CD8-positive, alpha-beta memory T cell (primary cell): Measurements from ENCODE around the gene DOCK4. TPM values are rescaled to one million over a fixed set of nuclear protein-coding genes. Genes with fewer than 3 reads are reported as not detected.

Experiments
- CTCF ChIA-PET: fragments of 350-600 bp; sonication (Branson Sonifier 250); formaldehyde crosslinking; loops from one replicate; lab custom pipeline; 2021; ENCODE audit warnings: antibody characterized with exemption; lab: Charles Lee
- POLR2A ChIA-PET: fragments of 350-600 bp; sonication (Branson Sonifier 250); formaldehyde crosslinking; loops from one replicate; lab custom pipeline; 2021; ENCODE audit warnings: antibody characterized with exemption; lab: Charles Lee
- DNase-seq, 5 donors: peaks; one replicate each; pipeline versions ENCODE4 v3.0.0 to v3.0.0-alpha.2; 2020 to 2022; ENCODE audit warnings: mixed read lengths in 1 of 5
- H3K27ac ChIP-seq: one replicate; pipeline ENCODE4 v1.7.0; 2013; ENCODE audit warnings: low read depth, mild to moderate bottlenecking, low read length, moderate library complexity
- H3K27me3 ChIP-seq: 2 replicates; pipeline ENCODE4 v1.7.0; 2013; ENCODE audit warnings: low read length, mild to moderate bottlenecking; ENCODE audit not compliant: insufficient read depth, poor library complexity, severe bottlenecking
- H3K36me3 ChIP-seq: 2 replicates; pipeline ENCODE4 v1.7.0; 2013; ENCODE audit warnings: mild to moderate bottlenecking, low read length, moderate library complexity; ENCODE audit not compliant: insufficient read depth
- H3K4me1 ChIP-seq: 2 replicates; pipeline ENCODE4 v1.7.0; 2013; ENCODE audit warnings: mild to moderate bottlenecking, low read length, moderate library complexity; ENCODE audit not compliant: insufficient read depth
- H3K4me3 ChIP-seq: 2 replicates; pipeline ENCODE4 v1.7.0; 2013; ENCODE audit warnings: mild to moderate bottlenecking, low read length
- H3K9me3 ChIP-seq: 2 replicates; pipeline ENCODE4 v1.7.0; 2013; ENCODE audit warnings: mild to moderate bottlenecking, low read length
- H3K27ac Mint-ChIP-seq, 8 donors: one replicate each; pipeline ENCODE4 v1.8.0; 2020 to 2021; ENCODE audit warnings: mixed read lengths in 8 of 8, mild to moderate bottlenecking in 6 of 8, inconsistent platforms in 3 of 8, moderate library complexity in 3 of 8
- H3K27me3 Mint-ChIP-seq, 2 donors: one replicate each; pipeline ENCODE4 v1.8.0; 2020 to 2021; ENCODE audit warnings: mixed read lengths in 2 of 2, mild to moderate bottlenecking in 1 of 2, moderate library complexity in 1 of 2
- H3K36me3 Mint-ChIP-seq, 3 donors: one replicate each; pipeline ENCODE4 v1.8.0; 2020 to 2021; ENCODE audit warnings: mixed read lengths in 3 of 3, inconsistent platforms in 1 of 3, mild to moderate bottlenecking in 1 of 3
- H3K4me1 Mint-ChIP-seq, 3 donors: one replicate each; pipeline ENCODE4 v1.8.0; 2020 to 2021; ENCODE audit warnings: mixed read lengths in 3 of 3, inconsistent platforms in 1 of 3, mild to moderate bottlenecking in 1 of 3
- H3K4me3 Mint-ChIP-seq, 7 donors: one replicate each; pipeline ENCODE4 v1.8.0; 2020 to 2021; ENCODE audit warnings: mixed read lengths in 7 of 7, mild to moderate bottlenecking in 6 of 7, moderate library complexity in 4 of 7, inconsistent platforms in 2 of 7
- H3K9me3 Mint-ChIP-seq, 5 donors: one replicate each; pipeline ENCODE4 v1.8.0; 2020 to 2022; ENCODE audit warnings: mixed read lengths in 5 of 5, mild to moderate bottlenecking in 3 of 5, moderate library complexity in 2 of 5, inconsistent platforms in 1 of 5
- polyA plus RNA-seq: library from polyadenylated mRNA; unstranded; fragments of 300-500 nt; fragmentation: Illumina TruSeq; gene quantifications from one replicate; pipeline ENCODE4 v1.2.3, GENCODE V29; 2021
- total RNA-seq, 2 experiments: library from RNA; stranded (reverse); gene quantifications; one replicate each; pipeline ENCODE4 v1.2.3, GENCODE V29; 2021

DOCK4 gene
- total and polyA plus RNA-seq, 3 experiments from 2014 or later: 1.2 TPM; not detected in 1

GRCh38 chr7:111783854-111784253 is 422.3 kb downstream of the DOCK4 start:
- Mint-ChIP-seq H3K4me3 (no peak overlapping the region), H3K9me3 (no peaks in the 10 kb centered on the region), H3K27ac (no peak overlapping the region), H3K27me3 (peaks cover 3 to 10% of the 10 kb centered on the region in 2 donors), H3K4me1 (no peaks in the 10 kb centered on the region), H3K36me3 (no peaks in the 10 kb centered on the region)
- Histone ChIP-seq H3K27me3 (no peaks in the 10 kb centered on the region), H3K4me1 (no peaks in the 10 kb centered on the region), H3K9me3 (no peaks in the 10 kb centered on the region), H3K27ac (no peak overlapping the region), H3K4me3 (no peak overlapping the region), H3K36me3 (no peaks in the 10 kb centered on the region)
- ChIA-PET POLR2A (no interaction called here), CTCF (no interaction called here)
- no peak for DNase-seq

DNA sequence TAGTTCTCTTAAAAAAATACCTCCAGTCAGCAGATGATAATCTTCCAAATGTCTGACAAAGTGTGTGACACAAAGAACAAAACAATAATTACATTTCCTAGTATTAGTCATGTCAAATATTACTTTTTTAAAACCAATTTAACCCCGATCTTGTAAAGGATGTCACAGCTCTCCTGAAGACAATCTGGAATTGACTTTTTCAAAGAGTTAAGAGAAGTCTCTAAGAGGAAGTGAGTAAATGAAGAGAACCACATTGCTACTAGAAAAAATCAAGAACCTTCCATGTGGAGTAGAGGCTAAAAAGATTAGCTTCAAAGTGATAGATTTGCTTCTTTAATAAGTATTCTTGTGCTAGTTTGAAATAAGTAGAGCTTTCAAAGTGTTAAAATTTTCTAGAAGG is 425.7 kb downstream of the DOCK4 start:
- POLR2A ChIA-PET: no interaction called here

DNA sequence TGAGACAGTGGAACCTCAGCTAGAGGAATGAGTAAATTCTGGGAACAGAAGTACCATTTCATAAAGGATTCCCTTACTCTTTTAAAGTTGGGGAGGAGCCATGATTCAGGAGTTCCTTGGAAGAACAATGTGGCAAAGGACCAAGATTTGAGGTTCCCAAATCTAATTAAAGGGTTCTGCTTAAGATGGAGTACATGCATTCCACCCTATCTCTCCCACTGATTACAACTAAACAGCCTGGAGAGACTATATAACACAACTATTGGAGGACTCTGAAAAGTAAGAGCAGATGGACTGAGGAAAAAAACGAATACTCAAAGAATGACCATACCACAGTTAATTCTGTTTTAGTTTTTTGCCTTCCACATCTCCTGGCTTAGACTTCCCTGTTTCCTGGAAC is 431.0 kb downstream of the DOCK4 start:
- Mint-ChIP-seq H3K36me3 (no peaks in the 10 kb centered on the region), H3K4me3 (no peak overlapping the region), H3K9me3 (peaks cover 0 to 9% (median 2%) of the 10 kb centered on the region in 5 donors), H3K27ac (no peak overlapping the region), H3K4me1 (no peaks in the 10 kb centered on the region), H3K27me3 (peaks cover 3 to 11% of the 10 kb centered on the region in 2 donors)
- Histone ChIP-seq H3K27ac (no peak overlapping the region), H3K9me3 (no peaks in the 10 kb centered on the region), H3K4me3 (no peak overlapping the region), H3K36me3 (no peaks in the 10 kb centered on the region), H3K27me3 (no peaks in the 10 kb centered on the region), H3K4me1 (no peaks in the 10 kb centered on the region)
- ChIA-PET CTCF (no interaction called here), POLR2A (no interaction called here)
- no peak for DNase-seq

More for the DNA sequence above, 425.7 kb downstream of the DOCK4 start:
- no peaks in the 10 kb centered on the region for H3K4me1 Mint-ChIP-seq
- CTCF ChIA-PET: no interaction called here
- H3K36me3 Mint-ChIP-seq: no peaks in the 10 kb centered on the region
- peaks cover 3 to 7% of the 10 kb centered on the region in 2 donors for H3K27me3 Mint-ChIP-seq
- H3K9me3 Mint-ChIP-seq: peaks cover 0 to 9% (median 2%) of the 10 kb centered on the region in 5 donors
- H3K27ac ChIP-seq: no peak overlapping the region
- H3K27ac Mint-ChIP-seq: no peak overlapping the region
- H3K4me3 ChIP-seq: no peak overlapping the region
- H3K36me3 ChIP-seq: no peaks in the 10 kb centered on the region
- H3K9me3 ChIP-seq: no peaks in the 10 kb centered on the region
- no peaks in the 10 kb centered on the region for H3K4me1 ChIP-seq
- DNase-seq: no peak
- H3K4me3 Mint-ChIP-seq: no peak overlapping the region
- no peaks in the 10 kb centered on the region for H3K27me3 ChIP-seq

- Mint-ChIP-seq H3K4me1 (no peaks in the 10 kb centered on the region), H3K27ac (no peak overlapping the region), H3K27me3 (peaks cover 3 to 27% of the 10 kb centered on the region in 2 donors), H3K4me3 (no peak overlapping the region), H3K9me3 (peaks cover 0 to 9% (median 0%) of the 10 kb centered on the region in 5 donors), H3K36me3 (no peaks in the 10 kb centered on the region)
- Histone ChIP-seq H3K27me3 (no peaks in the 10 kb centered on the region), H3K27ac (no peak overlapping the region), H3K9me3 (no peaks in the 10 kb centered on the region), H3K4me1 (no peaks in the 10 kb centered on the region), H3K36me3 (no peaks in the 10 kb centered on the region), H3K4me3 (no peak overlapping the region)
- ChIA-PET POLR2A (no interaction called here), CTCF (no interaction called here)
- DNase-seq: no peak
These were observed 433.5 kb downstream of the DOCK4 start for GRCh38 chr7:111772716-111773115.

DNA sequence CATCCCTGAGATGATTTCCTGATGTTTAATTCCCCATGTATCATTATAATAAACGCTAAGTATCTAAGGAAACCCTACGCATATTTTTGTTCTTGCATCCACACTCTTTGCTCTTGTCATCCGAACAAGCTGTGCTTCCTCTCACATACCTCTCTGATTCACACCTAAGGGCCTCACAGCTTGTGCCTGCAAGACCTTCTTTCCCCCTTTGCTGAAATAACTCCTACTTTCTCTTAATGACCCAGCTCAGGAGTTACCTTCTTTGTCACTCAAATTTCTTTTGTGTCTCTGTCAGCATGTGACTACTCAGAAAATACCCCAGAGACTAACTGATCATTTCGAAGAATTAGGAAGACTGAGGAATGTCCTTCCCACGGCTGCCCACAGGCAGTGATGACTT is 434.6 kb downstream of the DOCK4 start:
- ChIA-PET CTCF (no interaction called here), POLR2A (no interaction called here)
- H3K27me3 Mint-ChIP-seq: peaks cover 3 to 27% of the 10 kb centered on the region in 2 donors
- H3K27ac ChIP-seq: no peak overlapping the region
- H3K27me3 ChIP-seq: no peaks in the 10 kb centered on the region
- no peak overlapping the region for H3K27ac Mint-ChIP-seq
- peaks cover 0 to 6% (median 0%) of the 10 kb centered on the region in 5 donors for H3K9me3 Mint-ChIP-seq
- no peak overlapping the region for H3K4me3 ChIP-seq
- no peaks in the 10 kb centered on the region for H3K36me3 ChIP-seq
- no peaks in the 10 kb centered on the region for H3K4me1 ChIP-seq
- H3K4me3 Mint-ChIP-seq: no peak overlapping the region
- no peaks in the 10 kb centered on the region for H3K4me1 Mint-ChIP-seq
- H3K36me3 Mint-ChIP-seq: no peaks in the 10 kb centered on the region
- no peaks in the 10 kb centered on the region for H3K9me3 ChIP-seq
- DNase-seq: no peak

GRCh38 chr7:111770116-111770515 is 436.1 kb downstream of the DOCK4 start:
- Mint-ChIP-seq H3K4me3 (no peak overlapping the region), H3K27ac (no peak overlapping the region), H3K9me3 (no peaks in the 10 kb centered on the region), H3K36me3 (no peaks in the 10 kb centered on the region), H3K27me3 (peaks cover 3 to 27% of the 10 kb centered on the region in 2 donors), H3K4me1 (no peaks in the 10 kb centered on the region)
- no peak for DNase-seq
- Histone ChIP-seq H3K4me1 (no peaks in the 10 kb centered on the region), H3K27me3 (no peaks in the 10 kb centered on the region), H3K4me3 (no peak overlapping the region), H3K27ac (no peak overlapping the region), H3K9me3 (no peaks in the 10 kb centered on the region), H3K36me3 (no peaks in the 10 kb centered on the region)
- POLR2A ChIA-PET: no interaction called here
- CTCF ChIA-PET: no interaction called here

GRCh38 chr7:111765751-111766643 is 440.2 kb downstream of the DOCK4 start:
- no peaks in the 10 kb centered on the region for H3K27me3 ChIP-seq
- no peaks in the 10 kb centered on the region for H3K4me1 Mint-ChIP-seq
- no peaks in the 10 kb centered on the region for H3K9me3 Mint-ChIP-seq
- no peaks in the 10 kb centered on the region for H3K9me3 ChIP-seq
- no peaks in the 10 kb centered on the region for H3K36me3 ChIP-seq
- no peak overlapping the region for H3K27ac Mint-ChIP-seq
- no peaks in the 10 kb centered on the region for H3K4me1 ChIP-seq
- no peak overlapping the region for H3K4me3 ChIP-seq
- no peak overlapping the region for H3K4me3 Mint-ChIP-seq
- H3K27ac ChIP-seq: no peak overlapping the region
- ChIA-PET CTCF (no interaction called here), POLR2A (no interaction called here)
- no peak for DNase-seq
- H3K27me3 Mint-ChIP-seq: peaks cover 0 to 20% of the 10 kb centered on the region in 2 donors
- H3K36me3 Mint-ChIP-seq: no peaks in the 10 kb centered on the region

GRCh38 chr7:111763221-111763801 is 442.9 kb downstream of the DOCK4 start:
- H3K4me3 ChIP-seq: no peak overlapping the region
- Mint-ChIP-seq H3K27ac (no peak overlapping the region), H3K36me3 (no peaks in the 10 kb centered on the region), H3K27me3 (peaks cover 3 to 4% of the 10 kb centered on the region in 2 donors), H3K9me3 (no peaks in the 10 kb centered on the region), H3K4me3 (no peak overlapping the region), H3K4me1 (no peaks in the 10 kb centered on the region)
- no peaks in the 10 kb centered on the region for H3K9me3 ChIP-seq
- H3K27ac ChIP-seq: no peak overlapping the region
- no peak for DNase-seq
- ChIA-PET CTCF (no interaction called here), POLR2A (no interaction called here)
- no peaks in the 10 kb centered on the region for H3K27me3 ChIP-seq
- H3K36me3 ChIP-seq: no peaks in the 10 kb centered on the region
- H3K4me1 ChIP-seq: no peaks in the 10 kb centered on the region
